SJSA1 (cell line): ENCODE measurements around the gene ROBO1. TPM values are rescaled to one million over a fixed set of nuclear protein-coding genes. Genes with fewer than 3 reads are reported as not detected.

Experiments used
- DNase-seq, 2 experiments: peaks; one replicate each; pipeline ENCODE4 v3.0.0-alpha.2; 2015 to 2020; ENCODE audit warnings: low spot score in 2 of 2, low read depth in 1 of 2
- H3K27ac ChIP-seq: fragments of 250-450 bp; sonication (Bioruptor Pico); 2 replicates; pipeline ENCODE4 v1.5.1; 2020; ENCODE audit warnings: mild to moderate bottlenecking, moderate library complexity
- H3K27me3 ChIP-seq: fragments of 250-450 bp; sonication (Bioruptor Pico); replicated peaks from 2 replicates; pipeline ENCODE4 v1.5.1; 2020; ENCODE audit warnings: mild to moderate bottlenecking, moderate library complexity
- H3K36me3 ChIP-seq: fragments of 250-450 bp; sonication (Bioruptor Pico); 2 replicates; pipeline ENCODE4 v1.5.1; 2020; ENCODE audit warnings: mild to moderate bottlenecking
- H3K4me1 ChIP-seq: fragments of 250-450 bp; sonication (Bioruptor Pico); replicated peaks from 2 replicates; pipeline ENCODE4 v1.6.1; 2021; ENCODE audit warnings: mild to moderate bottlenecking
- H3K4me3 ChIP-seq: fragments of 250-450 bp; sonication (Bioruptor Pico); 2 replicates; pipeline ENCODE4 v1.5.1; 2020; ENCODE audit warnings: mild to moderate bottlenecking
- H3K9me3 ChIP-seq: fragments of 250-450 bp; sonication (Bioruptor Pico); replicated peaks from 2 replicates; pipeline ENCODE4 v1.5.1; 2020; ENCODE audit warnings: mild to moderate bottlenecking
- total RNA-seq: library from RNA; depleted of rRNA; stranded (reverse); fragments of >200 nt; shearing (Covaris generic); gene quantifications from 2 replicates; pipeline ENCODE4 v1.2.3, GENCODE V29; 2014

The ROBO1 gene
- total RNA-seq, 1 experiment from 2014 or later = 38.9 TPM

- H3K27me3 ChIP-seq = no peaks in the 10 kb centered on the region
- no peak overlapping the region for H3K4me3 ChIP-seq
- peaks cover 5% of the 10 kb centered on the region; the same call in 1 of the 2 replicates for H3K4me1 ChIP-seq
Measured at GRCh38 chr3:78838362-78838761, 929.4 kb downstream of the ROBO1 start.

GRCh38 chr3:78834910-78835309 lies 932.9 kb downstream of the ROBO1 start:
- Histone ChIP-seq H3K27ac (no peak overlapping the region), H3K36me3 (no peaks in the 10 kb centered on the region), H3K4me1 (peaks cover 4% of the 10 kb centered on the region; the same call in 1 of the 2 replicates), H3K27me3 (no peaks in the 10 kb centered on the region), H3K4me3 (no peak overlapping the region), H3K9me3 (no peaks in the 10 kb centered on the region)
- no peak for DNase-seq

More at GRCh38 chr3:78838362-78838761, 929.4 kb downstream of the ROBO1 start:
- H3K9me3 ChIP-seq = no peaks in the 10 kb centered on the region
- no peak for DNase-seq
- H3K27ac ChIP-seq = no peak overlapping the region
- no peaks in the 10 kb centered on the region for H3K36me3 ChIP-seq

- H3K4me1 ChIP-seq = no peaks in the 10 kb centered on the region
- no peaks in the 10 kb centered on the region for H3K36me3 ChIP-seq
- H3K4me3 ChIP-seq = no peak overlapping the region
- H3K9me3 ChIP-seq = no peaks in the 10 kb centered on the region
- no peaks in the 10 kb centered on the region for H3K27me3 ChIP-seq
- no peak for DNase-seq
- no peak overlapping the region for H3K27ac ChIP-seq
Measured at GRCh38 chr3:78832785-78833204, 935.0 kb downstream of the ROBO1 start.

- Histone ChIP-seq H3K4me3 (no peak overlapping the region), H3K9me3 (no peaks in the 10 kb centered on the region), H3K36me3 (no peaks in the 10 kb centered on the region), H3K4me1 (no peaks in the 10 kb centered on the region), H3K27me3 (no peaks in the 10 kb centered on the region), H3K27ac (no peak overlapping the region)
- no peak for DNase-seq
Measured at GRCh38 chr3:78831446-78831972, 936.3 kb downstream of the ROBO1 start.

- no peaks in the 10 kb centered on the region for H3K9me3 ChIP-seq
- no peaks in the 10 kb centered on the region for H3K27me3 ChIP-seq
- H3K27ac ChIP-seq = no peak overlapping the region
- no peak for DNase-seq
- H3K4me1 ChIP-seq = no peaks in the 10 kb centered on the region
- H3K4me3 ChIP-seq = no peak overlapping the region
- no peaks in the 10 kb centered on the region for H3K36me3 ChIP-seq
Measured at GRCh38 chr3:78830470-78830869, 937.3 kb downstream of the ROBO1 start.

- Histone ChIP-seq H3K27ac (no peak overlapping the region), H3K9me3 (no peaks in the 10 kb centered on the region), H3K4me1 (peaks cover 5% of the 10 kb centered on the region), H3K4me3 (no peak overlapping the region), H3K36me3 (no peaks in the 10 kb centered on the region), H3K27me3 (no peaks in the 10 kb centered on the region)
- DNase-seq = no peak
Measured at GRCh38 chr3:78827618-78828017, 940.2 kb downstream of the ROBO1 start.

- Histone ChIP-seq H3K36me3 (no peaks in the 10 kb centered on the region), H3K27me3 (no peaks in the 10 kb centered on the region), H3K4me3 (no peak overlapping the region), H3K9me3 (no peaks in the 10 kb centered on the region), H3K4me1 (peaks cover 5% of the 10 kb centered on the region), H3K27ac (no peak overlapping the region)
- no peak for DNase-seq
Measured at GRCh38 chr3:78825858-78826215, 942.0 kb downstream of the ROBO1 start.

- Histone ChIP-seq H3K9me3 (no peaks in the 10 kb centered on the region), H3K27me3 (no peaks in the 10 kb centered on the region), H3K36me3 (no peaks in the 10 kb centered on the region), H3K4me1 (peaks cover 5% of the 10 kb centered on the region), H3K4me3 (no peak overlapping the region), H3K27ac (no peak overlapping the region)
- DNase-seq = no peak
Measured at GRCh38 chr3:78825118-78825857, 942.5 kb downstream of the ROBO1 start.

- Histone ChIP-seq H3K27ac (no peak overlapping the region), H3K4me1 (peaks cover 5% of the 10 kb centered on the region), H3K9me3 (no peaks in the 10 kb centered on the region), H3K4me3 (no peak overlapping the region), H3K27me3 (no peaks in the 10 kb centered on the region), H3K36me3 (no peaks in the 10 kb centered on the region)
- DNase-seq = no peak
Measured at GRCh38 chr3:78823859-78824258, 943.9 kb downstream of the ROBO1 start.

GRCh38 chr3:78823434-78823833 lies 944.4 kb downstream of the ROBO1 start:
- DNase-seq = no peak
- no peaks in the 10 kb centered on the region; the same call in 1 of the 2 replicates for H3K9me3 ChIP-seq
- no peaks in the 10 kb centered on the region for H3K36me3 ChIP-seq
- no peaks in the 10 kb centered on the region for H3K27me3 ChIP-seq
- H3K4me1 ChIP-seq = peaks cover 5% of the 10 kb centered on the region
- no peak overlapping the region for H3K27ac ChIP-seq
- H3K4me3 ChIP-seq = no peak overlapping the region

GRCh38 chr3:78822726-78823125 lies 945.1 kb downstream of the ROBO1 start:
- Histone ChIP-seq H3K27me3 (no peaks in the 10 kb centered on the region), H3K27ac (no peak overlapping the region), H3K36me3 (no peaks in the 10 kb centered on the region), H3K9me3 (no peaks in the 10 kb centered on the region; the same call in 1 of the 2 replicates), H3K4me1 (peaks cover 5% of the 10 kb centered on the region), H3K4me3 (no peak overlapping the region)
- DNase-seq = no peak

- no peaks in the 10 kb centered on the region for H3K27me3 ChIP-seq
- no peak for DNase-seq
Measured at GRCh38 chr3:78820542-78820941, 947.3 kb downstream of the ROBO1 start.

GRCh38 chr3:78818161-78818985 lies 949.4 kb downstream of the ROBO1 start:
- Histone ChIP-seq H3K27ac (no peak overlapping the region), H3K9me3 (no peaks in the 10 kb centered on the region; the same call in 1 of the 2 replicates), H3K4me3 (no peak overlapping the region), H3K27me3 (no peaks in the 10 kb centered on the region), H3K36me3 (no peaks in the 10 kb centered on the region), H3K4me1 (no peaks in the 10 kb centered on the region)
- no peak for DNase-seq

More at GRCh38 chr3:78820542-78820941, 947.3 kb downstream of the ROBO1 start:
- Histone ChIP-seq H3K9me3 (no peaks in the 10 kb centered on the region; the same call in 1 of the 2 replicates), H3K36me3 (no peaks in the 10 kb centered on the region), H3K27ac (no peak overlapping the region), H3K4me3 (no peak overlapping the region), H3K4me1 (peaks cover 5% of the 10 kb centered on the region)
